G401 (cell line): Measurements from ENCODE around the gene GMDS. TPM values are rescaled to one million over a fixed set of nuclear protein-coding genes. Genes with fewer than 3 reads are reported as not detected.

Source experiments
- DNase-seq: peaks from one replicate; pipeline ENCODE4 v3.0.0-alpha.2; 2015; ENCODE audit warnings: low spot score
- in situ Hi-C: cut with HindIII; loops from 2 replicates; pipeline ENCODE4 v1.10.0; 2016; ENCODE audit warnings: low sequenced_read_pairs, mixed read lengths
- total RNA-seq: library from RNA; depleted of rRNA; stranded (reverse); fragments of >200 nt; shearing (Covaris generic); gene quantifications from 2 replicates; pipeline ENCODE4 v1.2.3, GENCODE V29; 2014

Gene GMDS
- total RNA-seq, 1 experiment from 2014 or later = 5.8 TPM

GRCh38 chr6:1789092-1789491 lies 456.3 kb downstream of the GMDS start:
- in situ Hi-C loops = no loop called here
- no peak for DNase-seq

- DNase-seq = no peak
- in situ Hi-C loops = no loop called here
Observed at GRCh38 chr6:1787894-1788293, 457.5 kb downstream of the GMDS start.

- in situ Hi-C loops = no loop called here
Observed at GRCh38 chr6:1786455-1787453, 458.7 kb downstream of the GMDS start.

GRCh38 chr6:1784422-1784884 lies 461.0 kb downstream of the GMDS start:
- no peak for DNase-seq
- in situ Hi-C loops = no loop called here

More at GRCh38 chr6:1786455-1787453, 458.7 kb downstream of the GMDS start:
- no peak for DNase-seq

GRCh38 chr6:1781817-1782184 lies 463.6 kb downstream of the GMDS start:
- in situ Hi-C loops = no loop called here
- DNase-seq = no peak

GRCh38 chr6:1781152-1781816 lies 464.1 kb downstream of the GMDS start:
- no peak for DNase-seq
- in situ Hi-C loops = no loop called here

- in situ Hi-C loops = no loop called here
- DNase-seq = no peak
Observed at GRCh38 chr6:1780251-1780867, 465.0 kb downstream of the GMDS start.

- DNase-seq = no peak
- in situ Hi-C loops = no loop called here
Observed at GRCh38 chr6:1778686-1779235, 466.6 kb downstream of the GMDS start.

- DNase-seq = no peak
- in situ Hi-C loops = no loop called here
Observed at GRCh38 chr6:1777921-1778685, 467.3 kb downstream of the GMDS start.

- no peak for DNase-seq
- in situ Hi-C loops = no loop called here
Observed at GRCh38 chr6:1775441-1775840, 470.0 kb downstream of the GMDS start.

GRCh38 chr6:1774226-1774915 lies 471.0 kb downstream of the GMDS start:
- no peak for DNase-seq
- in situ Hi-C loops = no loop called here

GRCh38 chr6:1773700-1774099 lies 471.7 kb downstream of the GMDS start:
- in situ Hi-C loops = no loop called here
- DNase-seq = no peak

GRCh38 chr6:1770968-1771723 lies 474.3 kb downstream of the GMDS start:
- no peak for DNase-seq
- in situ Hi-C loops = no loop called here

GRCh38 chr6:1770435-1770843 lies 475.0 kb downstream of the GMDS start:
- in situ Hi-C loops = no loop called here

GRCh38 chr6:1767481-1768246 lies 477.7 kb downstream of the GMDS start:
- no peak for DNase-seq
- in situ Hi-C loops = no loop called here

More at GRCh38 chr6:1770435-1770843, 475.0 kb downstream of the GMDS start:
- DNase-seq = no peak

- in situ Hi-C loops = no loop called here
- DNase-seq = peak; percentile 19
Observed at GRCh38 chr6:1766654-1767053, 478.8 kb downstream of the GMDS start.
